WTC11 (cell line): ENCODE results near the gene MTFR2. TPM values are rescaled to one million over a fixed set of nuclear protein-coding genes. Genes with fewer than 3 reads are reported as not detected.

Experiments
- GTF2I ChIP-seq: fragments of 250-450 bp; sonication (Bioruptor Pico); conservative IDR thresholded peaks from 2 replicates; pipeline ENCODE4 v1.4.0; 2021; ENCODE audit warnings: mild to moderate bottlenecking
- MXD4 ChIP-seq: fragments of 250-450 bp; sonication (Bioruptor Pico); IDR thresholded peaks from 2 replicates; pipeline ENCODE4 v1.8.0; 2021; ENCODE audit warnings: mild to moderate bottlenecking, moderate library complexity, borderline replicate concordance
- OVOL2 ChIP-seq: fragments of 250-450 bp; sonication (Bioruptor Pico); IDR thresholded peaks from 2 replicates; pipeline ENCODE4 v1.9.0; 2021; ENCODE audit warnings: mild to moderate bottlenecking, borderline replicate concordance
- SOX15 ChIP-seq: fragments of 250-450 bp; sonication (Bioruptor Pico); IDR thresholded peaks from 2 replicates; pipeline ENCODE4 v1.9.0; 2021; ENCODE audit warnings: mild to moderate bottlenecking
- TEAD4 ChIP-seq: sonication (generic); formaldehyde crosslinking; IDR thresholded peaks from 2 replicates; pipeline ENCODE4 v1.8.0; 2022; ENCODE audit warnings: mild to moderate bottlenecking, missing genetic modification reagents
- ZNF121 ChIP-seq: sonication (generic); formaldehyde crosslinking; IDR thresholded peaks from 2 replicates; pipeline ENCODE4 v1.8.0; 2023; ENCODE audit warnings: missing genetic modification reagents
- ZNF263 ChIP-seq: sonication (generic); formaldehyde crosslinking; IDR thresholded peaks from 2 replicates; pipeline ENCODE4 v1.8.1; 2022; ENCODE audit warnings: low read depth, mild to moderate bottlenecking, moderate library complexity, missing genetic modification reagents
- ZNF671 ChIP-seq: fragments of 250-450 bp; sonication (Bioruptor Pico); IDR thresholded peaks from 2 replicates; pipeline ENCODE4 v1.8.0; 2021; ENCODE audit warnings: mild to moderate bottlenecking
- total RNA-seq: library from RNA; stranded (reverse); gene quantifications from 3 replicates; pipeline ENCODE4 v1.2.3, GENCODE V29; 2021
- TF ChIP-seq, protein P1 (sequence below): sonication (generic); formaldehyde crosslinking; IDR thresholded peaks from 2 replicates; pipeline ENCODE4 v1.8.0; 2023; ENCODE audit warnings: missing genetic modification reagents, mild to moderate bottlenecking, borderline replicate concordance
- TF ChIP-seq, protein P2 (sequence below): sonication (generic); formaldehyde crosslinking; IDR thresholded peaks from 2 replicates; pipeline ENCODE4 v1.8.1; 2023; ENCODE audit warnings: mild to moderate bottlenecking, missing genetic modification reagents, moderate library complexity
- TF ChIP-seq, protein P3 (sequence below): fragments of 250-450 bp; sonication (Bioruptor Pico); IDR thresholded peaks from 2 replicates; pipeline ENCODE4 v1.9.0; 2021; ENCODE audit warnings: mild to moderate bottlenecking, borderline replicate concordance
- TF ChIP-seq, protein P4 (sequence below): sonication (generic); formaldehyde crosslinking; IDR thresholded peaks from 2 replicates; pipeline ENCODE4 v1.8.0; 2022; ENCODE audit warnings: missing genetic modification reagents
- TF ChIP-seq, protein P5 (sequence below): sonication (generic); formaldehyde crosslinking; IDR thresholded peaks from 2 replicates; pipeline ENCODE4 v1.8.1; 2022; ENCODE audit warnings: missing genetic modification reagents, borderline replicate concordance
- TF ChIP-seq, protein P6 (sequence below): sonication (generic); formaldehyde crosslinking; conservative IDR thresholded peaks from 2 replicates; pipeline ENCODE4 v1.8.1; 2023; ENCODE audit warnings: mild to moderate bottlenecking, low read depth, missing genetic modification reagents, moderate library complexity
- TF ChIP-seq, protein P7 (sequence below): sonication (generic); formaldehyde crosslinking; IDR thresholded peaks from 2 replicates; pipeline ENCODE4 v1.8.1; 2022; ENCODE audit warnings: mild to moderate bottlenecking, moderate library complexity, missing genetic modification reagents

MTFR2 gene
- total RNA-seq, 1 experiment from 2014 or later, result 8.5 TPM

DNA sequence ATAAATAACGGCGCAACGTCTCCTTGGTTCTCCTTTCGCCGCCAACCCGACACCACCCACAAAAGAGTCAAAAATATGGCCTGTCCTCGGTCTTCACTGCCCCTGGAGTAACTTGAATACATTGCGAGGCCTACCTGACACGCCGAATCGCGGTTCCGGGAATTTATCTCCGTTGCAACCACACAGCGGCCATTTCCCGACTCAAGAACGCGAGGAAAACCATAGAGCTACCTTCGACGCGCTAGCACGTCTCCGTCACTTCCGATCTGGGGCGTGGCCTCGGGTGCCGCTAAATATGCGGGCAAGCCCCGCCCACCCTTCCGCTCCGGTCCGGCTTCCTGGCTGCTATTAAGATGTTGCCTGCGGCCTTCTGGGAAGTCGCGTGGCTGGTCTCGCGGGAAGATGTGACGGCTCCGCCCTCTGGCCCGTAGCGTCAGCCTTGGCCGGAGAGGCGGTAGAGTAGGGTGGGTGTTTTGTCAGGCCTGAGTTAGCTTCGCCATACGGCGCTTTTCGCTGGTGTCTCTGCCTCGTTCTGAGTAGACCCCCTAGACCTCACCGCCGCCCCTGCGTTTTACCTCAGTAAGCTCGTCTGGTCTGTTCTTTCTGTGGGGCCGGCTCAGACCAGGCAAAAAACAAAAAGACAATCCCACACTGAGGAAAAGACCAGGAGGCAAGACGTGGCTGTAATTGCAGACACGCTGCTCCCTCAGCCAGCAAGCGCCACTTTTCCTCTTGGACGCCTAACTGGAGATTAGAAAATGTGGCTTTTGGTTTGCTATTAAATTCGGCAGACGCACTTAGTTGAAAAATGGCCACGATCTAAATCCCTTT lies 39.7 kb upstream of the MTFR2 start, which contains the start of gene BCLAF1 (continued):
- TF ChIP-seq, protein P1, sequence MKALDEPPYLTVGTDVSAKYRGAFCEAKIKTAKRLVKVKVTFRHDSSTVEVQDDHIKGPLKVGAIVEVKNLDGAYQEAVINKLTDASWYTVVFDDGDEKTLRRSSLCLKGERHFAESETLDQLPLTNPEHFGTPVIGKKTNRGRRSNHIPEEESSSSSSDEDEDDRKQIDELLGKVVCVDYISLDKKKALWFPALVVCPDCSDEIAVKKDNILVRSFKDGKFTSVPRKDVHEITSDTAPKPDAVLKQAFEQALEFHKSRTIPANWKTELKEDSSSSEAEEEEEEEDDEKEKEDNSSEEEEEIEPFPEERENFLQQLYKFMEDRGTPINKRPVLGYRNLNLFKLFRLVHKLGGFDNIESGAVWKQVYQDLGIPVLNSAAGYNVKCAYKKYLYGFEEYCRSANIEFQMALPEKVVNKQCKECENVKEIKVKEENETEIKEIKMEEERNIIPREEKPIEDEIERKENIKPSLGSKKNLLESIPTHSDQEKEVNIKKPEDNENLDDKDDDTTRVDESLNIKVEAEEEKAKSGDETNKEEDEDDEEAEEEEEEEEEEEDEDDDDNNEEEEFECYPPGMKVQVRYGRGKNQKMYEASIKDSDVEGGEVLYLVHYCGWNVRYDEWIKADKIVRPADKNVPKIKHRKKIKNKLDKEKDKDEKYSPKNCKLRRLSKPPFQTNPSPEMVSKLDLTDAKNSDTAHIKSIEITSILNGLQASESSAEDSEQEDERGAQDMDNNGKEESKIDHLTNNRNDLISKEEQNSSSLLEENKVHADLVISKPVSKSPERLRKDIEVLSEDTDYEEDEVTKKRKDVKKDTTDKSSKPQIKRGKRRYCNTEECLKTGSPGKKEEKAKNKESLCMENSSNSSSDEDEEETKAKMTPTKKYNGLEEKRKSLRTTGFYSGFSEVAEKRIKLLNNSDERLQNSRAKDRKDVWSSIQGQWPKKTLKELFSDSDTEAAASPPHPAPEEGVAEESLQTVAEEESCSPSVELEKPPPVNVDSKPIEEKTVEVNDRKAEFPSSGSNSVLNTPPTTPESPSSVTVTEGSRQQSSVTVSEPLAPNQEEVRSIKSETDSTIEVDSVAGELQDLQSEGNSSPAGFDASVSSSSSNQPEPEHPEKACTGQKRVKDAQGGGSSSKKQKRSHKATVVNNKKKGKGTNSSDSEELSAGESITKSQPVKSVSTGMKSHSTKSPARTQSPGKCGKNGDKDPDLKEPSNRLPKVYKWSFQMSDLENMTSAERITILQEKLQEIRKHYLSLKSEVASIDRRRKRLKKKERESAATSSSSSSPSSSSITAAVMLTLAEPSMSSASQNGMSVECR (CRISPR knock-in tag), result 0 out of 2 replicates have a peak, but pooled peaks have one; percentile 29
- no peak for TF ChIP-seq SOX15 (CRISPR knock-in tag)
- no peak for TF ChIP-seq OVOL2 (CRISPR knock-in tag)
- TF ChIP-seq, protein P2, sequence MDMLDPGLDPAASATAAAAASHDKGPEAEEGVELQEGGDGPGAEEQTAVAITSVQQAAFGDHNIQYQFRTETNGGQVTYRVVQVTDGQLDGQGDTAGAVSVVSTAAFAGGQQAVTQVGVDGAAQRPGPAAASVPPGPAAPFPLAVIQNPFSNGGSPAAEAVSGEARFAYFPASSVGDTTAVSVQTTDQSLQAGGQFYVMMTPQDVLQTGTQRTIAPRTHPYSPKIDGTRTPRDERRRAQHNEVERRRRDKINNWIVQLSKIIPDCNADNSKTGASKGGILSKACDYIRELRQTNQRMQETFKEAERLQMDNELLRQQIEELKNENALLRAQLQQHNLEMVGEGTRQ (CRISPR knock-in tag), result no peak
- no peak for TF ChIP-seq TEAD4
- TF ChIP-seq GTF2I, result no peak
- TF ChIP-seq, protein P3, sequence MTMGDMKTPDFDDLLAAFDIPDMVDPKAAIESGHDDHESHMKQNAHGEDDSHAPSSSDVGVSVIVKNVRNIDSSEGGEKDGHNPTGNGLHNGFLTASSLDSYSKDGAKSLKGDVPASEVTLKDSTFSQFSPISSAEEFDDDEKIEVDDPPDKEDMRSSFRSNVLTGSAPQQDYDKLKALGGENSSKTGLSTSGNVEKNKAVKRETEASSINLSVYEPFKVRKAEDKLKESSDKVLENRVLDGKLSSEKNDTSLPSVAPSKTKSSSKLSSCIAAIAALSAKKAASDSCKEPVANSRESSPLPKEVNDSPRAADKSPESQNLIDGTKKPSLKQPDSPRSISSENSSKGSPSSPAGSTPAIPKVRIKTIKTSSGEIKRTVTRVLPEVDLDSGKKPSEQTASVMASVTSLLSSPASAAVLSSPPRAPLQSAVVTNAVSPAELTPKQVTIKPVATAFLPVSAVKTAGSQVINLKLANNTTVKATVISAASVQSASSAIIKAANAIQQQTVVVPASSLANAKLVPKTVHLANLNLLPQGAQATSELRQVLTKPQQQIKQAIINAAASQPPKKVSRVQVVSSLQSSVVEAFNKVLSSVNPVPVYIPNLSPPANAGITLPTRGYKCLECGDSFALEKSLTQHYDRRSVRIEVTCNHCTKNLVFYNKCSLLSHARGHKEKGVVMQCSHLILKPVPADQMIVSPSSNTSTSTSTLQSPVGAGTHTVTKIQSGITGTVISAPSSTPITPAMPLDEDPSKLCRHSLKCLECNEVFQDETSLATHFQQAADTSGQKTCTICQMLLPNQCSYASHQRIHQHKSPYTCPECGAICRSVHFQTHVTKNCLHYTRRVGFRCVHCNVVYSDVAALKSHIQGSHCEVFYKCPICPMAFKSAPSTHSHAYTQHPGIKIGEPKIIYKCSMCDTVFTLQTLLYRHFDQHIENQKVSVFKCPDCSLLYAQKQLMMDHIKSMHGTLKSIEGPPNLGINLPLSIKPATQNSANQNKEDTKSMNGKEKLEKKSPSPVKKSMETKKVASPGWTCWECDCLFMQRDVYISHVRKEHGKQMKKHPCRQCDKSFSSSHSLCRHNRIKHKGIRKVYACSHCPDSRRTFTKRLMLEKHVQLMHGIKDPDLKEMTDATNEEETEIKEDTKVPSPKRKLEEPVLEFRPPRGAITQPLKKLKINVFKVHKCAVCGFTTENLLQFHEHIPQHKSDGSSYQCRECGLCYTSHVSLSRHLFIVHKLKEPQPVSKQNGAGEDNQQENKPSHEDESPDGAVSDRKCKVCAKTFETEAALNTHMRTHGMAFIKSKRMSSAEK (CRISPR knock-in tag), result no peak
- TF ChIP-seq, protein P4, sequence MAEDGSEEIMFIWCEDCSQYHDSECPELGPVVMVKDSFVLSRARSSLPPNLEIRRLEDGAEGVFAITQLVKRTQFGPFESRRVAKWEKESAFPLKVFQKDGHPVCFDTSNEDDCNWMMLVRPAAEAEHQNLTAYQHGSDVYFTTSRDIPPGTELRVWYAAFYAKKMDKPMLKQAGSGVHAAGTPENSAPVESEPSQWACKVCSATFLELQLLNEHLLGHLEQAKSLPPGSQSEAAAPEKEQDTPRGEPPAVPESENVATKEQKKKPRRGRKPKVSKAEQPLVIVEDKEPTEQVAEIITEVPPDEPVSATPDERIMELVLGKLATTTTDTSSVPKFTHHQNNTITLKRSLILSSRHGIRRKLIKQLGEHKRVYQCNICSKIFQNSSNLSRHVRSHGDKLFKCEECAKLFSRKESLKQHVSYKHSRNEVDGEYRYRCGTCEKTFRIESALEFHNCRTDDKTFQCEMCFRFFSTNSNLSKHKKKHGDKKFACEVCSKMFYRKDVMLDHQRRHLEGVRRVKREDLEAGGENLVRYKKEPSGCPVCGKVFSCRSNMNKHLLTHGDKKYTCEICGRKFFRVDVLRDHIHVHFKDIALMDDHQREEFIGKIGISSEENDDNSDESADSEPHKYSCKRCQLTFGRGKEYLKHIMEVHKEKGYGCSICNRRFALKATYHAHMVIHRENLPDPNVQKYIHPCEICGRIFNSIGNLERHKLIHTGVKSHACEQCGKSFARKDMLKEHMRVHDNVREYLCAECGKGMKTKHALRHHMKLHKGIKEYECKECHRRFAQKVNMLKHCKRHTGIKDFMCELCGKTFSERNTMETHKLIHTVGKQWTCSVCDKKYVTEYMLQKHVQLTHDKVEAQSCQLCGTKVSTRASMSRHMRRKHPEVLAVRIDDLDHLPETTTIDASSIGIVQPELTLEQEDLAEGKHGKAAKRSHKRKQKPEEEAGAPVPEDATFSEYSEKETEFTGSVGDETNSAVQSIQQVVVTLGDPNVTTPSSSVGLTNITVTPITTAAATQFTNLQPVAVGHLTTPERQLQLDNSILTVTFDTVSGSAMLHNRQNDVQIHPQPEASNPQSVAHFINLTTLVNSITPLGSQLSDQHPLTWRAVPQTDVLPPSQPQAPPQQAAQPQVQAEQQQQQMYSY (CRISPR knock-in tag), result no peak
- no peak for TF ChIP-seq ZNF671 (CRISPR knock-in tag)
- TF ChIP-seq ZNF263 (CRISPR knock-in tag), result no peak
- TF ChIP-seq, protein P5, sequence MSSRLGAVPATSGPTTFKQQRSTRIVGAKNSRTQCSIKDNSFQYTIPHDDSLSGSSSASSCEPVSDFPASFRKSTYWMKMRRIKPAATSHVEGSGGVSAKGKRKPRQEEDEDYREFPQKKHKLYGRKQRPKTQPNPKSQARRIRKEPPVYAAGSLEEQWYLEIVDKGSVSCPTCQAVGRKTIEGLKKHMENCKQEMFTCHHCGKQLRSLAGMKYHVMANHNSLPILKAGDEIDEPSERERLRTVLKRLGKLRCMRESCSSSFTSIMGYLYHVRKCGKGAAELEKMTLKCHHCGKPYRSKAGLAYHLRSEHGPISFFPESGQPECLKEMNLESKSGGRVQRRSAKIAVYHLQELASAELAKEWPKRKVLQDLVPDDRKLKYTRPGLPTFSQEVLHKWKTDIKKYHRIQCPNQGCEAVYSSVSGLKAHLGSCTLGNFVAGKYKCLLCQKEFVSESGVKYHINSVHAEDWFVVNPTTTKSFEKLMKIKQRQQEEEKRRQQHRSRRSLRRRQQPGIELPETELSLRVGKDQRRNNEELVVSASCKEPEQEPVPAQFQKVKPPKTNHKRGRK (CRISPR knock-in tag), result no peak
- no peak for TF ChIP-seq ZNF121 (CRISPR knock-in tag)
- TF ChIP-seq, protein P6, sequence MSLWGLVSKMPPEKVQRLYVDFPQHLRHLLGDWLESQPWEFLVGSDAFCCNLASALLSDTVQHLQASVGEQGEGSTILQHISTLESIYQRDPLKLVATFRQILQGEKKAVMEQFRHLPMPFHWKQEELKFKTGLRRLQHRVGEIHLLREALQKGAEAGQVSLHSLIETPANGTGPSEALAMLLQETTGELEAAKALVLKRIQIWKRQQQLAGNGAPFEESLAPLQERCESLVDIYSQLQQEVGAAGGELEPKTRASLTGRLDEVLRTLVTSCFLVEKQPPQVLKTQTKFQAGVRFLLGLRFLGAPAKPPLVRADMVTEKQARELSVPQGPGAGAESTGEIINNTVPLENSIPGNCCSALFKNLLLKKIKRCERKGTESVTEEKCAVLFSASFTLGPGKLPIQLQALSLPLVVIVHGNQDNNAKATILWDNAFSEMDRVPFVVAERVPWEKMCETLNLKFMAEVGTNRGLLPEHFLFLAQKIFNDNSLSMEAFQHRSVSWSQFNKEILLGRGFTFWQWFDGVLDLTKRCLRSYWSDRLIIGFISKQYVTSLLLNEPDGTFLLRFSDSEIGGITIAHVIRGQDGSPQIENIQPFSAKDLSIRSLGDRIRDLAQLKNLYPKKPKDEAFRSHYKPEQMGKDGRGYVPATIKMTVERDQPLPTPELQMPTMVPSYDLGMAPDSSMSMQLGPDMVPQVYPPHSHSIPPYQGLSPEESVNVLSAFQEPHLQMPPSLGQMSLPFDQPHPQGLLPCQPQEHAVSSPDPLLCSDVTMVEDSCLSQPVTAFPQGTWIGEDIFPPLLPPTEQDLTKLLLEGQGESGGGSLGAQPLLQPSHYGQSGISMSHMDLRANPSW, result no peak
- TF ChIP-seq MXD4 (CRISPR knock-in tag), result no peak
- TF ChIP-seq, protein P7, sequence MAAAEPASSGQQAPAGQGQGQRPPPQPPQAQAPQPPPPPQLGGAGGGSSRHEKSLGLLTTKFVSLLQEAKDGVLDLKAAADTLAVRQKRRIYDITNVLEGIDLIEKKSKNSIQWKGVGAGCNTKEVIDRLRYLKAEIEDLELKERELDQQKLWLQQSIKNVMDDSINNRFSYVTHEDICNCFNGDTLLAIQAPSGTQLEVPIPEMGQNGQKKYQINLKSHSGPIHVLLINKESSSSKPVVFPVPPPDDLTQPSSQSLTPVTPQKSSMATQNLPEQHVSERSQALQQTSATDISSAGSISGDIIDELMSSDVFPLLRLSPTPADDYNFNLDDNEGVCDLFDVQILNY (CRISPR knock-in tag), result no peak
